C4-2B (cell line): ENCODE measurements around the gene HSPA9.

Experiments
- ZFX ChIP-seq: fragments of 450-650 bp; IDR thresholded peaks from 2 replicates; pipeline ENCODE4 v1.6.1; 2017
- TF ChIP-seq, protein P1 (sequence below): fragments of 450-650 bp; conservative IDR thresholded peaks from 2 replicates; pipeline ENCODE4 v1.5.1; 2017; ENCODE audit warnings: mild to moderate bottlenecking

DNA sequence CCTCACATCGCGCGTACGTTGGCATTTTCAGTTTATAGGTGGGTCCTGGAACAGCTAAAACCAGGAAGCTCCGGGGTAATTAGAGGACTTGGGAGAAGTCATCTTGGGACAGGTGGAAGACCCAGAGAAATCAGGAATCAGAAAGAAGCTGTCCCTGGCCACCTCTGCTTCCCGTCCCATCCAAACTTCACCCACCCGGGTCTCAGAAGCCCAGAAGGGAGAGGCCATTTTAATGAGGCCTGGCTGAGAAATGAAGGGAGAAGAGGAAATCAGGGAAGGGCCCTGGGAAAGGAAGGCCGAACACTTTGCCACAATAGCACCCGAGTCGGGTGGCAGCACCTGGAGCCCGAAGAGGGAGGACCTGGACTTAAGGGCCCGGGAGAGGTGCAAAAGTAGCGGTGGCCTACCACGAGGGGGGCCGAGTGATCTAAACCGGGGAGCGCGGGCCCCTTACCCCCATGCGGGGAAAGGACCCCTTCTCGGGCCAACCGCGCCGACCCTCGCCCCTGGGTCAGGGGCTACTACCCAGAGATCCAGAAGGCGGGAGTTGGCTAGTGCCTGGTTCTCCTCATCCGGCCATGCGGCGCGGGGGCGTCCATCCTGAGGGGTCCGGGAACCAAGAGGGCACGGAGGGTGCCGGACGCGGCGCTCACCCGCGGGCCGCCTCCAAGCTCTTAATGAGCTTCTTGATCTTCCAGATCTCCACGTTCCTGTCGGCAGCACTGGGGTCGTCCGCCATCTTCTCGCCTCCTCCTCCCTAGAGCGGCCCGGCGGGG, 32.8 kb downstream of the HSPA9 start:
- TF ChIP-seq, protein P1, sequence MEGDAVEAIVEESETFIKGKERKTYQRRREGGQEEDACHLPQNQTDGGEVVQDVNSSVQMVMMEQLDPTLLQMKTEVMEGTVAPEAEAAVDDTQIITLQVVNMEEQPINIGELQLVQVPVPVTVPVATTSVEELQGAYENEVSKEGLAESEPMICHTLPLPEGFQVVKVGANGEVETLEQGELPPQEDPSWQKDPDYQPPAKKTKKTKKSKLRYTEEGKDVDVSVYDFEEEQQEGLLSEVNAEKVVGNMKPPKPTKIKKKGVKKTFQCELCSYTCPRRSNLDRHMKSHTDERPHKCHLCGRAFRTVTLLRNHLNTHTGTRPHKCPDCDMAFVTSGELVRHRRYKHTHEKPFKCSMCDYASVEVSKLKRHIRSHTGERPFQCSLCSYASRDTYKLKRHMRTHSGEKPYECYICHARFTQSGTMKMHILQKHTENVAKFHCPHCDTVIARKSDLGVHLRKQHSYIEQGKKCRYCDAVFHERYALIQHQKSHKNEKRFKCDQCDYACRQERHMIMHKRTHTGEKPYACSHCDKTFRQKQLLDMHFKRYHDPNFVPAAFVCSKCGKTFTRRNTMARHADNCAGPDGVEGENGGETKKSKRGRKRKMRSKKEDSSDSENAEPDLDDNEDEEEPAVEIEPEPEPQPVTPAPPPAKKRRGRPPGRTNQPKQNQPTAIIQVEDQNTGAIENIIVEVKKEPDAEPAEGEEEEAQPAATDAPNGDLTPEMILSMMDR = no peak
- peak; percentile 76 for TF ChIP-seq ZFX
